ACC112 (cell line): Measurements from ENCODE around the gene NFKB1.
"Not testable (repeated sequence)": the region's sequence is repeated elsewhere in the genome, so short reads cannot be mapped to it uniquely, and the experiment has no call there.

Experiments
- H2AFZ ChIP-seq: fragments of 200-600 bp; sonication (generic); one replicate; pipeline ENCODE4 v1.6.0; 2017; ENCODE audit warnings: antibody characterized with exemption, low read length; ENCODE audit not compliant: unreplicated experiment
- H3K27ac ChIP-seq: fragments of 200-600 bp; sonication (generic); 2 replicates; pipeline ENCODE4 v1.5.1; 2014; ENCODE audit warnings: low read depth, mild to moderate bottlenecking, antibody characterized with exemption, low read length, moderate library complexity
- H3K27me3 ChIP-seq: fragments of 200-600 bp; sonication (generic); 2 replicates; pipeline ENCODE4 v1.6.1; 2014; ENCODE audit warnings: mild to moderate bottlenecking, antibody characterized with exemption, low read length, moderate library complexity, mixed read lengths; ENCODE audit not compliant: insufficient read depth
- H3K36me3 ChIP-seq: fragments of 200-600 bp; sonication (generic); 2 replicates; pipeline ENCODE4 v1.6.1; 2016; ENCODE audit warnings: mild to moderate bottlenecking, antibody characterized with exemption, low read length, moderate library complexity, mixed read lengths; ENCODE audit not compliant: insufficient read depth
- H3K4me1 ChIP-seq: fragments of 200-600 bp; sonication (generic); one replicate; pipeline ENCODE4 v1.6.1; 2016; ENCODE audit warnings: low read length, mixed read lengths; ENCODE audit not compliant: insufficient read depth, unreplicated experiment, control insufficient read depth
- H3K4me3 ChIP-seq: fragments of 200-600 bp; sonication (generic); 2 replicates; pipeline ENCODE4 v1.5.1; 2014; ENCODE audit warnings: mild to moderate bottlenecking, low read depth, low read length
- H3K79me2 ChIP-seq: fragments of 200-600 bp; sonication (generic); one replicate; pipeline ENCODE4 v1.6.0; 2016; ENCODE audit warnings: low read length; ENCODE audit not compliant: control insufficient read depth, unreplicated experiment, insufficient read depth

The NFKB1 gene

GRCh38 chr4:102474736-102475504 lies 26.2 kb upstream of the NFKB1 start:
- Histone ChIP-seq H3K4me1 (no peaks in the 10 kb centered on the region), H2AFZ (no peak overlapping the region), H3K79me2 (no peaks in the 10 kb centered on the region), H3K27me3 (peaks cover 13% of the 10 kb centered on the region; the same call in 1 of the 2 replicates), H3K4me3 (no peak overlapping the region), H3K27ac (no peak overlapping the region), H3K36me3 (no peaks in the 10 kb centered on the region)

- Histone ChIP-seq H3K27ac (no peak overlapping the region), H3K79me2 (no peaks in the 10 kb centered on the region), H3K4me1 (no peaks in the 10 kb centered on the region), H3K36me3 (no peaks in the 10 kb centered on the region), H2AFZ (no peak overlapping the region), H3K4me3 (no peak overlapping the region), H3K27me3 (no peaks in the 10 kb centered on the region; the same call in 1 of the 2 replicates)
Measured at GRCh38 chr4:102477657-102478056, 23.5 kb upstream of the NFKB1 start.

GRCh38 chr4:102478186-102478585 lies 23.0 kb upstream of the NFKB1 start:
- Histone ChIP-seq H3K4me1 (no peaks in the 10 kb centered on the region), H3K27ac (no peak overlapping the region), H2AFZ (no peak overlapping the region), H3K79me2 (no peaks in the 10 kb centered on the region), H3K27me3 (no peaks in the 10 kb centered on the region; the same call in 1 of the 2 replicates), H3K36me3 (no peaks in the 10 kb centered on the region), H3K4me3 (no peak overlapping the region)

GRCh38 chr4:102479832-102480231 lies 21.3 kb upstream of the NFKB1 start:
- not testable (repeated sequence) for H3K27me3 ChIP-seq, H2AFZ ChIP-seq, H3K27ac ChIP-seq, H3K36me3 ChIP-seq, H3K79me2 ChIP-seq, H3K4me3 ChIP-seq, H3K4me1 ChIP-seq

GRCh38 chr4:102483120-102483519 lies 18.0 kb upstream of the NFKB1 start:
- Histone ChIP-seq H3K27ac (no peak overlapping the region), H3K27me3 (peaks cover 5% of the 10 kb centered on the region; the same call in 1 of the 2 replicates), H3K4me3 (no peak overlapping the region), H3K36me3 (no peaks in the 10 kb centered on the region), H2AFZ (no peak overlapping the region), H3K4me1 (no peaks in the 10 kb centered on the region), H3K79me2 (no peaks in the 10 kb centered on the region)

GRCh38 chr4:102483990-102484692 lies 17.0 kb upstream of the NFKB1 start:
- not testable (repeated sequence) for H3K36me3 ChIP-seq, H2AFZ ChIP-seq, H3K27me3 ChIP-seq, H3K79me2 ChIP-seq, H3K4me3 ChIP-seq, H3K4me1 ChIP-seq, H3K27ac ChIP-seq

GRCh38 chr4:102492531-102493241 lies 8.5 kb upstream of the NFKB1 start:
- no peaks in the 10 kb centered on the region for H3K4me1 ChIP-seq

GRCh38 chr4:102493257-102493656 lies 7.9 kb upstream of the NFKB1 start:
- H2AFZ ChIP-seq, result no peak overlapping the region
- H3K27ac ChIP-seq, result no peak overlapping the region
- no peaks in the 10 kb centered on the region for H3K36me3 ChIP-seq
- no peaks in the 10 kb centered on the region for H3K27me3 ChIP-seq
- H3K4me3 ChIP-seq, result no peak overlapping the region
- no peaks in the 10 kb centered on the region for H3K4me1 ChIP-seq
- H3K79me2 ChIP-seq, result no peaks in the 10 kb centered on the region

More at GRCh38 chr4:102492531-102493241, 8.5 kb upstream of the NFKB1 start:
- H2AFZ ChIP-seq, result no peak overlapping the region
- no peaks in the 10 kb centered on the region for H3K36me3 ChIP-seq
- H3K27me3 ChIP-seq, result no peaks in the 10 kb centered on the region
- H3K79me2 ChIP-seq, result no peaks in the 10 kb centered on the region
- H3K4me3 ChIP-seq, result no peak overlapping the region
- no peak overlapping the region for H3K27ac ChIP-seq

GRCh38 chr4:102493794-102494193 lies 7.4 kb upstream of the NFKB1 start:
- no peaks in the 10 kb centered on the region for H3K27me3 ChIP-seq
- H3K4me1 ChIP-seq, result no peaks in the 10 kb centered on the region
- H3K4me3 ChIP-seq, result no peak overlapping the region
- no peak overlapping the region for H2AFZ ChIP-seq
- H3K27ac ChIP-seq, result no peak overlapping the region
- H3K79me2 ChIP-seq, result no peaks in the 10 kb centered on the region
- no peaks in the 10 kb centered on the region for H3K36me3 ChIP-seq

- Histone ChIP-seq H3K27me3 (no peaks in the 10 kb centered on the region), H3K36me3 (no peaks in the 10 kb centered on the region), H3K79me2 (no peaks in the 10 kb centered on the region), H3K4me3 (no peak overlapping the region), H2AFZ (no peak overlapping the region), H3K4me1 (no peaks in the 10 kb centered on the region), H3K27ac (no peak overlapping the region)
Measured at GRCh38 chr4:102494603-102495002, 6.6 kb upstream of the NFKB1 start.
